B cell (primary cell): Measurements from ENCODE around the gene PCGF3. TPM values are rescaled to one million over a fixed set of nuclear protein-coding genes. Genes with fewer than 3 reads are reported as not detected.

Source experiments
- ATAC-seq: fragments of 200-7000 bp; cut with Tn5 transposase; one replicate; pipeline ENCODE4 v1.10.0; 2021; ENCODE audit warnings: low read depth, mild to moderate bottlenecking, moderate number of reproducible peaks, moderate library complexity
- CTCF ChIA-PET: fragments of 350-600 bp; sonication (Branson Sonifier 250); formaldehyde crosslinking; loops from one replicate; lab custom pipeline; 2021; ENCODE audit warnings: antibody characterized with exemption, inconsistent platforms; lab: Charles Lee
- POLR2A ChIA-PET: fragments of 350-600 bp; sonication (Branson Sonifier 250); formaldehyde crosslinking; loops from one replicate; lab custom pipeline; 2021; ENCODE audit warnings: antibody characterized with exemption; lab: Charles Lee
- DNase-seq: peaks from one replicate; pipeline ENCODE4 v3.0.0; 2013
- H2AFZ ChIP-seq: 2 replicates; pipeline ENCODE4 v1.6.1; 2012; ENCODE audit warnings: mild to moderate bottlenecking, low read depth, low read length; ENCODE audit not compliant: insufficient read depth, poor library complexity, severe bottlenecking
- H3K27ac ChIP-seq, 2 donors: 1 replicate in 1 of 2; 2 replicates in 1 of 2; pipeline ENCODE4 v1.5.1; 2012 to 2013; ENCODE audit warnings: low read length in 2 of 2, mild to moderate bottlenecking in 2 of 2, moderate library complexity in 1 of 2
- H3K27me3 ChIP-seq, 4 experiments: fragments of 200-600 bp in 1 of 4; sonication (generic) in 1 of 4; replicated peaks in 1 of 4; 1 replicate in 2 of 4; 2 replicates in 2 of 4; pipeline versions ENCODE4 v1.6.1 to v1.7.0; 2013 to 2016; ENCODE audit warnings: low read length in 3 of 4, mild to moderate bottlenecking in 2 of 4, mixed read lengths in 1 of 4, moderate library complexity in 1 of 4; ENCODE audit not compliant: insufficient read depth in 4 of 4, control insufficient read depth in 3 of 4; ENCODE audit errors: control extremely low read depth in 1 of 4
- H3K36me3 ChIP-seq, 2 experiments: replicated peaks in 1 of 2; 1 replicate in 1 of 2; 2 replicates in 1 of 2; pipeline versions ENCODE4 v1.6.1 to v1.7.1; 2013; ENCODE audit warnings: low read length in 1 of 2; ENCODE audit not compliant: insufficient read depth in 2 of 2, control insufficient read depth in 1 of 2; ENCODE audit errors: control extremely low read depth in 1 of 2, extremely low read depth in 1 of 2
- H3K4me1 ChIP-seq, 2 donors: fragments of 200-600 bp in 1 of 2; sonication (generic) in 1 of 2; 1 replicate in 1 of 2; 2 replicates in 1 of 2; pipeline versions ENCODE4 v1.5.1 to v1.6.1; 2013 to 2017; ENCODE audit warnings: low read length in 2 of 2; ENCODE audit not compliant: control insufficient read depth in 2 of 2, insufficient read depth in 2 of 2
- H3K4me2 ChIP-seq: replicated peaks from 2 replicates; pipeline ENCODE3; 2012; ENCODE audit warnings: mild to moderate bottlenecking, low read depth, low read length; ENCODE audit not compliant: poor library complexity, severe bottlenecking
- H3K4me3 ChIP-seq, 5 experiments: fragments of 200-600 bp in 1 of 5; sonication (generic) in 1 of 5; 1 replicate in 3 of 5; 2 replicates in 2 of 5; pipeline versions ENCODE4 v1.5.1 to v1.7.0; 2011 to 2016; ENCODE audit warnings: low read length in 4 of 5, mild to moderate bottlenecking in 4 of 5, low read depth in 2 of 5, control low read depth in 1 of 5, moderate library complexity in 1 of 5; ENCODE audit not compliant: insufficient read depth in 1 of 5; ENCODE audit errors: control extremely low read depth in 1 of 5, extremely low read depth in 1 of 5
- H3K79me2 ChIP-seq: fragments of 200-600 bp; sonication (generic); one replicate; pipeline ENCODE4 v1.6.0; 2016; ENCODE audit warnings: low read length; ENCODE audit not compliant: control insufficient read depth, insufficient read depth
- H3K9ac ChIP-seq: fragments of 200-600 bp; sonication (generic); 2 replicates; pipeline ENCODE4 v1.6.1; 2017; ENCODE audit warnings: mild to moderate bottlenecking, low read length, moderate library complexity
- H3K9me3 ChIP-seq, 3 donors: one replicate each; pipeline versions ENCODE4 v1.6.1 to v1.7.1; 2013; ENCODE audit warnings: low read length in 2 of 3; ENCODE audit not compliant: control insufficient read depth in 2 of 3, insufficient read depth in 1 of 3; ENCODE audit errors: control extremely low read depth in 1 of 3
- H4K20me1 ChIP-seq: 2 replicates; pipeline ENCODE4 v1.6.0; 2012; ENCODE audit warnings: mild to moderate bottlenecking, low read length; ENCODE audit not compliant: insufficient read depth, control insufficient read depth, poor library complexity, severe bottlenecking
- H3K27ac Mint-ChIP-seq: one replicate; pipeline ENCODE4 v1.8.0; 2021; ENCODE audit warnings: mixed read lengths
- H3K27me3 Mint-ChIP-seq: one replicate; pipeline ENCODE4 v1.8.0; 2021; ENCODE audit warnings: mixed read lengths
- H3K4me1 Mint-ChIP-seq: one replicate; pipeline ENCODE4 v1.8.0; 2021; ENCODE audit warnings: mixed read lengths
- H3K4me3 Mint-ChIP-seq: one replicate; pipeline ENCODE4 v1.8.0; 2021; ENCODE audit warnings: mixed read lengths
- H3K9me3 Mint-ChIP-seq: one replicate; pipeline ENCODE4 v1.8.0; 2022; ENCODE audit warnings: mixed read lengths; ENCODE audit not compliant: insufficient read depth
- CTCF ChIP-seq: fragments of 200-600 bp; IDR thresholded peaks from one replicate; pipeline ENCODE4 v1.8.0; 2022; ENCODE audit warnings: antibody characterized with exemption, mild to moderate bottlenecking
- EZH2 ChIP-seq: IDR thresholded peaks from 2 replicates; pipeline ENCODE4 v1.6.1; 2012; ENCODE audit warnings: borderline replicate concordance, low read depth, mild to moderate bottlenecking, moderate library complexity, low read length; ENCODE audit not compliant: insufficient read depth, poor library complexity, severe bottlenecking
- WGBS: methylation state at CpG from one replicate; pipeline ENCODE4 v1.1.5; 2013; ENCODE audit warnings: missing lambda C conversion rate; ENCODE audit not compliant: insufficient coverage; 5-methylcytosine and 5-hydroxymethylcytosine counted together
- intact Hi-C: fragments of 100-400 bp; cut with micrococcal nuclease; formaldehyde crosslinking; loops from one replicate; pipeline ENCODE4 v1.10.0; 2022
- polyA plus RNA-seq: library from polyadenylated mRNA; depleted of rRNA; stranded (reverse); fragments of >200 nt; gene quantifications from 2 replicates; pipeline ENCODE4 v1.2.3, GENCODE V29; 2012
- total RNA-seq, 2 donors: library from RNA; stranded (reverse); fragments of 120-200 nt in 1 of 2; gene quantifications; 1 replicate in 1 of 2; 2 replicates in 1 of 2; pipeline versions ENCODE4 v1.2.3 to v1.2.4, GENCODE V29; 2013 to 2022

PCGF3 gene
- total and polyA plus RNA-seq, 2 donors (not counting 1 experiment from before 2014, with no cell fraction given), result 65.7 to 90.3 TPM

- no peaks in the 10 kb centered on the region for H3K9me3 Mint-ChIP-seq
- H3K4me1 Mint-ChIP-seq, result no peaks in the 10 kb centered on the region
- TF ChIP-seq CTCF, result no peak
- no peak for TF ChIP-seq EZH2
- H3K27me3 Mint-ChIP-seq, result no peaks in the 10 kb centered on the region
- DNase-seq (no peak), ATAC-seq (no peak)
- Histone ChIP-seq H3K36me3 (peaks cover 0 to 55% of the 10 kb centered on the region in 2 experiments), H3K4me1 (no peaks in the 10 kb centered on the region), H3K27ac (no peak overlapping the region), H3K9me3 (peaks cover 0 to 1% (median 0%) of the 10 kb centered on the region in 3 donors), H3K4me3 (no peak overlapping the region), H3K4me2 (no peak overlapping the region), H4K20me1 (peaks cover 19% of the 10 kb centered on the region), H3K9ac (no peak overlapping the region), H3K27me3 (no peaks in the 10 kb centered on the region), H2AFZ (no peak overlapping the region), H3K79me2 (peaks cover 10% of the 10 kb centered on the region)
- POLR2A ChIA-PET, result no interaction called here
- H3K27ac Mint-ChIP-seq, result no peak overlapping the region
- CTCF ChIA-PET, result interaction anchor here (1.1 kb wide), 1 partner anchor 9 kb away, joined by 5 read pairs; no protein-coding TSS in a partner anchor
- 92% methylated on average over 17 of the region's 18 CpGs for WGBS
- H3K4me3 Mint-ChIP-seq, result no peak overlapping the region
- intact Hi-C loops, result no loop called here
Measured at GRCh38 chr4:733631-733980, 28.0 kb downstream of the PCGF3 start.

GRCh38 chr4:734075-734474, 28.4 kb downstream of the PCGF3 start:
- no peaks in the 10 kb centered on the region for H3K9me3 Mint-ChIP-seq
- Histone ChIP-seq H3K27me3 (no peaks in the 10 kb centered on the region), H4K20me1 (peaks cover 18% of the 10 kb centered on the region), H3K4me1 (peaks cover 0 to 2% of the 10 kb centered on the region in 2 donors), H3K9me3 (peaks cover 0 to 4% (median 0%) of the 10 kb centered on the region in 3 donors), H3K27ac (no peak overlapping the region), H2AFZ (no peak overlapping the region), H3K36me3 (peaks cover 0 to 57% of the 10 kb centered on the region in 2 experiments), H3K9ac (no peak overlapping the region), H3K4me2 (no peak overlapping the region), H3K4me3 (no peak overlapping the region), H3K79me2 (peaks cover 9% of the 10 kb centered on the region)
- no peak overlapping the region for H3K4me3 Mint-ChIP-seq
- TF ChIP-seq CTCF, result no peak
- TF ChIP-seq EZH2, result no peak
- H3K4me1 Mint-ChIP-seq, result peaks cover 2% of the 10 kb centered on the region
- DNase-seq, result no peak
- intact Hi-C loops, result no loop called here
- no peak overlapping the region for H3K27ac Mint-ChIP-seq
- no peaks in the 10 kb centered on the region for H3K27me3 Mint-ChIP-seq
- ATAC-seq, result no peak
- ChIA-PET CTCF (interaction anchor here (1.1 kb wide), 1 partner anchor 9 kb away, joined by 5 read pairs; no protein-coding TSS in a partner anchor), POLR2A (no interaction called here)
- WGBS, result 98% methylated on average over 4 of the region's 9 CpGs
